GM19463 (cell line): ENCODE results near the gene AVPR1B.
A peak's percentile ranks its signal among the peaks of the same experiment; 100 is the strongest.
"Not testable (repeated sequence)": the region's sequence is repeated elsewhere in the genome, so short reads cannot be mapped to it uniquely, and the experiment has no call there.

Experiments used
- ATAC-seq: cut with Tn5 transposase; IDR thresholded peaks from one replicate; pipeline ENCODE4 v1.9.1; 2021; ENCODE audit warnings: mild to moderate bottlenecking, moderate library complexity; ENCODE audit not compliant: unreplicated experiment

Gene AVPR1B

GRCh38 chr1:206082831-206083695 is 34.1 kb downstream of the AVPR1B start:
- no peak for ATAC-seq

- no peak for ATAC-seq
Observed at GRCh38 chr1:206081856-206082255, 35.3 kb downstream of the AVPR1B start.

- ATAC-seq = no peak
Observed at GRCh38 chr1:206080026-206080820, 37.0 kb downstream of the AVPR1B start.

GRCh38 chr1:206079135-206079534 is 38.1 kb downstream of the AVPR1B start:
- ATAC-seq = no peak

- no peak for ATAC-seq
Observed at GRCh38 chr1:206075786-206076755, 41.1 kb downstream of the AVPR1B start.

- ATAC-seq = no peak
Observed at GRCh38 chr1:206074839-206075238, 42.3 kb downstream of the AVPR1B start.

GRCh38 chr1:206070627-206071304 is 46.4 kb downstream of the AVPR1B start:
- ATAC-seq = no peak

GRCh38 chr1:206068314-206068713 is 48.9 kb downstream of the AVPR1B start:
- no peak for ATAC-seq

GRCh38 chr1:206067486-206068227 is 49.5 kb downstream of the AVPR1B start:
- no peak for ATAC-seq

- ATAC-seq = peak; percentile 91
Observed at GRCh38 chr1:206066479-206067171, 50.6 kb downstream of the AVPR1B start.

GRCh38 chr1:206065547-206066145 is 51.5 kb downstream of the AVPR1B start:
- no peak for ATAC-seq

- ATAC-seq = not testable (repeated sequence)
Observed at GRCh38 chr1:206064501-206064900, 52.7 kb downstream of the AVPR1B start.

GRCh38 chr1:206064001-206064400 is 53.2 kb downstream of the AVPR1B start:
- ATAC-seq = not testable (repeated sequence)

- no peak for ATAC-seq
Observed at GRCh38 chr1:206062464-206062863, 54.7 kb downstream of the AVPR1B start.

- no peak for ATAC-seq
Observed at GRCh38 chr1:206060844-206061243, 56.3 kb downstream of the AVPR1B start.
